ENCODE data around the gene SLC24A3. TPM values are rescaled to one million over a fixed set of nuclear protein-coding genes. Genes with fewer than 3 reads are reported as not detected.

The SLC24A3 gene
- total and polyA plus RNA-seq, 2 experiments from 2014 or later, result 0.81 to 2.5 TPM

- no peak for DNase-seq (ENCODE audit: low spot score)
- Histone ChIP-seq H3K4me2 (no peak overlapping the region), H3K4me3 (no peak overlapping the region), H3K27ac (ENCODE audit: low read depth) (no peak overlapping the region), H3K36me3 (ENCODE audit: insufficient read depth) (no peaks in the 10 kb centered on the region), H3F3A (replicated peaks; ENCODE audit: low read depth) (no peaks in the 10 kb centered on the region), H3K4me1 (ENCODE audit: insufficient read depth) (no peaks in the 10 kb centered on the region), H3K9me2 (ENCODE audit: insufficient read depth) (peaks cover 6% of the 10 kb centered on the region; the same call in 1 of the 2 replicates), H3K79me2 (replicated peaks; ENCODE audit: insufficient read depth) (no peaks in the 10 kb centered on the region), H2AFZ (no peak overlapping the region), H4K20me1 (replicated peaks; ENCODE audit: insufficient read depth) (no peaks in the 10 kb centered on the region), H3K27me3 (ENCODE audit: insufficient read depth) (no peaks in the 10 kb centered on the region)
- H3K27me3 Mint-ChIP-seq (ENCODE audit: insufficient read depth, low read depth, poor library complexity), result peaks cover 1% of the 10 kb centered on the region
- H3K9me3 Mint-ChIP-seq, result peaks cover 7% of the 10 kb centered on the region
- peaks cover 19% of the 10 kb centered on the region for H3K4me1 Mint-ChIP-seq
- no peak for ATAC-seq
- no peak overlapping the region for H3K27ac Mint-ChIP-seq
- H3K4me3 Mint-ChIP-seq, result no peak overlapping the region
- H3K36me3 Mint-ChIP-seq (ENCODE audit: low read depth), result peaks cover 3% of the 10 kb centered on the region; the same call in 2 of the 3 replicates
- no peak for TF ChIP-seq ZNF331 (CRISPR knock-in tag; IDR thresholded peaks at IDR 0.05; ENCODE audit: low read depth)
- no peak for TF ChIP-seq CREB1 (CRISPR knock-in tag; IDR thresholded peaks at IDR 0.05; ENCODE audit: low read depth)
- TF ChIP-seq POLR2AphosphoS5 (IDR thresholded peaks at IDR 0.05; ENCODE audit: low read depth), result no peak
- no peak for TF ChIP-seq ZNF114 (CRISPR knock-in tag; IDR thresholded peaks at IDR 0.05)
- TF ChIP-seq STAT1 (IDR thresholded peaks at IDR 0.05; ENCODE audit: unreplicated experiment), result no peak
- TF ChIP-seq EZH2phosphoT487 (IDR thresholded peaks at IDR 0.05; ENCODE audit: unreplicated experiment), result no peak
- no peak for TF ChIP-seq CTCF (conservative IDR thresholded peaks at IDR 0.05; ENCODE audit: low read depth in 2 of 2)
- TF ChIP-seq REST (IDR thresholded peaks at IDR 0.05; ENCODE audit: unreplicated experiment), result no peak
- no peak for TF ChIP-seq EZH2 (IDR thresholded peaks at IDR 0.05; ENCODE audit: low read depth, unreplicated experiment)
- TF ChIP-seq ZNF462 (CRISPR knock-in tag; IDR thresholded peaks at IDR 0.05), result no peak
- TF ChIP-seq ETS1 (IDR thresholded peaks at IDR 0.05), result no peak
- TF ChIP-seq JUNB (IDR thresholded peaks at IDR 0.05; ENCODE audit: unreplicated experiment), result no peak
- no peak for TF ChIP-seq NANOG (IDR thresholded peaks at IDR 0.05; ENCODE audit: borderline replicate concordance)
Observed at GRCh38 chr20:19741924-19742323, 529.5 kb downstream of the SLC24A3 start.
